Stomach (tissue), 19 donors: ENCODE data around the gene MEPE. TPM values are rescaled to one million over a fixed set of nuclear protein-coding genes. Genes with fewer than 3 reads are reported as not detected.

Experiments
- DNase-seq, 2 donors: peaks; one replicate each; pipeline versions ENCODE4 v3.0.0 to v3.0.0-alpha.2; 2013 to 2019
- H3K27ac ChIP-seq, 5 donors: fragments of 200-600 bp in 4 of 5; sonication (generic) in 4 of 5; one replicate each; pipeline ENCODE4 v1.5.1; 2013 to 2019; ENCODE audit warnings: mild to moderate bottlenecking in 1 of 5, moderate library complexity in 1 of 5
- H3K27me3 ChIP-seq, 3 donors: fragments of 200-600 bp; sonication (generic); one replicate each; pipeline ENCODE4 v1.5.1; 2017 to 2019; ENCODE audit warnings: mixed run types in 1 of 3
- H3K36me3 ChIP-seq, 4 donors: fragments of 200-600 bp; sonication (generic); 1 replicate in 3 of 4; 2 replicates in 1 of 4; pipeline ENCODE4 v1.5.1; 2016 to 2019
- H3K4me1 ChIP-seq, 4 donors: fragments of 200-600 bp; sonication (generic); one replicate each; pipeline ENCODE4 v1.5.1; 2016 to 2019
- H3K4me3 ChIP-seq, 4 donors: fragments of 200-600 bp; sonication (generic) in 3 of 4; one replicate each; pipeline ENCODE4 v1.5.1; 2016 to 2019; ENCODE audit warnings: mild to moderate bottlenecking in 1 of 4
- H3K9me3 ChIP-seq, 4 donors: fragments of 200-600 bp; sonication (generic); one replicate each; pipeline ENCODE4 v1.5.1; 2016 to 2019
- EP300 ChIP-seq: sonication (generic); formaldehyde crosslinking; IDR thresholded peaks from one replicate; pipeline ENCODE4 v1.6.1; 2017; ENCODE audit warnings: antibody characterized with exemption
- POLR2A ChIP-seq, 4 donors: fragments of 450-650 bp; IDR thresholded peaks; one replicate each; pipeline ENCODE4 v1.6.1; 2016; ENCODE audit warnings: antibody characterized with exemption in 4 of 4, control low read depth in 2 of 4, mild to moderate bottlenecking in 1 of 4, moderate library complexity in 1 of 4
- POLR2AphosphoS5 ChIP-seq, 3 donors: sonication (generic); formaldehyde crosslinking; IDR thresholded peaks; one replicate each; pipeline ENCODE4 v1.6.1; 2016; ENCODE audit warnings: antibody characterized with exemption in 3 of 3
- WGBS, 5 donors: extraction: QIAGEN DNeasy Blood & Tissue Kit in 3 of 5; methylation state at CpG; one replicate each; pipeline versions ENCODE4 v1.1.5 to v1.1.7; 2013 to 2018; 5-methylcytosine and 5-hydroxymethylcytosine counted together
- intact Hi-C: fragments of 100-400 bp; cut with DNase I; formaldehyde crosslinking; loops from one replicate; pipeline ENCODE4 v1.15.1; 2023; ENCODE audit warnings: low total_unique reads
- long read RNA-seq, 10 donors: transcript quantifications; one replicate each; lab custom pipeline, GENCODE V29; 2026
- polyA plus RNA-seq, 3 donors: library from polyadenylated mRNA; stranded (reverse); fragments of 200-250 nt; gene quantifications; one replicate each; pipeline ENCODE4 v1.2.3, GENCODE V29; 2013
- total RNA-seq, 5 donors: library from RNA; depleted of rRNA; stranded (reverse); fragments of >200 nt; gene quantifications; one replicate each; pipeline versions ENCODE4 v1.1.0 to v1.2.3, GENCODE V29; 2014 to 2016
- TF ChIP-seq, protein P1 (sequence below), 7 experiments: fragments of 450-650 bp in 4 of 7; fragments of 200-600 bp in 3 of 7; sonication (generic) in 3 of 7; IDR thresholded peaks; one replicate each; pipeline ENCODE4 v1.5.1; 2016 to 2019; ENCODE audit warnings: antibody characterized with exemption in 7 of 7, control low read depth in 2 of 7, mild to moderate bottlenecking in 1 of 7
- donor health status: healthy with polysubstance abuse.
- donor health status: Bipolar disorder and iron deficiency.
- donor health status: healthy.

Gene MEPE, protein sequence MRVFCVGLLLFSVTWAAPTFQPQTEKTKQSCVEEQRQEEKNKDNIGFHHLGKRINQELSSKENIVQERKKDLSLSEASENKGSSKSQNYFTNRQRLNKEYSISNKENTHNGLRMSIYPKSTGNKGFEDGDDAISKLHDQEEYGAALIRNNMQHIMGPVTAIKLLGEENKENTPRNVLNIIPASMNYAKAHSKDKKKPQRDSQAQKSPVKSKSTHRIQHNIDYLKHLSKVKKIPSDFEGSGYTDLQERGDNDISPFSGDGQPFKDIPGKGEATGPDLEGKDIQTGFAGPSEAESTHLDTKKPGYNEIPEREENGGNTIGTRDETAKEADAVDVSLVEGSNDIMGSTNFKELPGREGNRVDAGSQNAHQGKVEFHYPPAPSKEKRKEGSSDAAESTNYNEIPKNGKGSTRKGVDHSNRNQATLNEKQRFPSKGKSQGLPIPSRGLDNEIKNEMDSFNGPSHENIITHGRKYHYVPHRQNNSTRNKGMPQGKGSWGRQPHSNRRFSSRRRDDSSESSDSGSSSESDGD
- total RNA-seq (not detected), polyA plus RNA-seq (not detected)
- long read RNA-seq, donor 1 = 0 reads
- long read RNA-seq, donor 2 = 0 reads
- long read RNA-seq, donor 3 = 0 reads
- long read RNA-seq, donor 4 = 0 reads
- long read RNA-seq, donor 5 = 0 reads
- long read RNA-seq, donor 6 = 0 reads
- long read RNA-seq, donor 7 = 0 reads
- long read RNA-seq, donor 8 = 0 reads
- long read RNA-seq, donor 9 = 0 reads
- long read RNA-seq, donor 10 = 0 reads

DNA sequence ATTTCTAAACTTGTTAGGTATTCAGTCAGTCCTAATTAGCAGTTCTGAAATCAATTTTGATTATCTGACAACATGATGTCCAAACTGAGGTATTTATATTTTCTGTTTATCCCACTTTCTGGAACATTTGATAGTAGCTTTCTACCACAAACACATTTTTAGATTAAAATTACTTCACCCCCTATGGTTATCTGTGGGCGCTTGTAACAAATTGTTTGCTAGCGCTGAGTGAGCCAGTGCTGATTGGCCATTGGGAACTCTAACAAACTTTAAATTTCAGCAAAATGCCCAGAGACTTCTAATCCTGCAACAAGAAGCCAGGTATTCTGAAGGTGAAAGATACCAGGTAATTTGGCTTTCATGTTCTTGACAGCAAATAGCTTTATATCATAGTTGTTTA is at the start of gene MEPE:
Gene MEPE, plus strand, starts transcription at position 301 of the 400 bp plus-strand sequence. CDS start 1,746 bp downstream, outside the sequence.
- H3K4me1 ChIP-seq = no peaks in the 10 kb centered on the region
- H3K27me3 ChIP-seq = no peaks in the 10 kb centered on the region
- TF ChIP-seq POLR2A (IDR thresholded peaks at IDR 0.05) (no peak), EP300 (no peak), POLR2AphosphoS5 (IDR thresholded peaks at IDR 0.05) (no peak)
- TF ChIP-seq, protein P1, sequence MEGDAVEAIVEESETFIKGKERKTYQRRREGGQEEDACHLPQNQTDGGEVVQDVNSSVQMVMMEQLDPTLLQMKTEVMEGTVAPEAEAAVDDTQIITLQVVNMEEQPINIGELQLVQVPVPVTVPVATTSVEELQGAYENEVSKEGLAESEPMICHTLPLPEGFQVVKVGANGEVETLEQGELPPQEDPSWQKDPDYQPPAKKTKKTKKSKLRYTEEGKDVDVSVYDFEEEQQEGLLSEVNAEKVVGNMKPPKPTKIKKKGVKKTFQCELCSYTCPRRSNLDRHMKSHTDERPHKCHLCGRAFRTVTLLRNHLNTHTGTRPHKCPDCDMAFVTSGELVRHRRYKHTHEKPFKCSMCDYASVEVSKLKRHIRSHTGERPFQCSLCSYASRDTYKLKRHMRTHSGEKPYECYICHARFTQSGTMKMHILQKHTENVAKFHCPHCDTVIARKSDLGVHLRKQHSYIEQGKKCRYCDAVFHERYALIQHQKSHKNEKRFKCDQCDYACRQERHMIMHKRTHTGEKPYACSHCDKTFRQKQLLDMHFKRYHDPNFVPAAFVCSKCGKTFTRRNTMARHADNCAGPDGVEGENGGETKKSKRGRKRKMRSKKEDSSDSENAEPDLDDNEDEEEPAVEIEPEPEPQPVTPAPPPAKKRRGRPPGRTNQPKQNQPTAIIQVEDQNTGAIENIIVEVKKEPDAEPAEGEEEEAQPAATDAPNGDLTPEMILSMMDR (IDR thresholded peaks at IDR 0.05) = no peak
- no peak within 1 kb of the TSS for H3K27ac ChIP-seq
- WGBS, 5 donors = 82 to 96% (median 91%) methylated on average over 2 of the region's 2 CpGs
- no peaks in the 10 kb centered on the region for H3K36me3 ChIP-seq
- intact Hi-C loops = loop anchor here (10.0 kb wide), 1 partner anchor 148 kb away; no protein-coding TSS in a partner anchor
- H3K9me3 ChIP-seq = no peaks in the 10 kb centered on the region
- DNase-seq = no peak
- no peak within 1 kb of the TSS for H3K4me3 ChIP-seq

DNA sequence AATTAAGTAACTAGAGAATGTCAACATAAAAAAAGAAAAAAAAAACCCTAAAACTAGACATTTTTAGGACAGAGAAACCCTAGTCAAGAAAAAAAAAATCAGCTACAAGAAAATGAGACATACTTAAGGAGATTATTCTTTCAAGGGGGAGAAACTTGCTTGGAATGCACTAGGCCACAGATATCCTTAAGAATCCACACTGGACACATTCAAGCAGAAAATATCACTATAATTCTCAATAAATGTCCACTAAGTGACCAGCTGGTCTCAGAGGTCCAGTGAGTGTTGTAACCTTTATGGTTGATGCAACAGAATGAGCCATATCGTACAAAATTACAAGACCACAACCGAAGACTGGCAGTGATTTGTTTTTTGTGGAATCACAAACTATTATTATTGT is 49.0 kb upstream of the MEPE start:
- DNase-seq = no peak
- Histone ChIP-seq H3K27ac (no peak overlapping the region), H3K4me1 (no peaks in the 10 kb centered on the region), H3K9me3 (no peaks in the 10 kb centered on the region), H3K36me3 (no peaks in the 10 kb centered on the region), H3K4me3 (no peak overlapping the region), H3K27me3 (no peaks in the 10 kb centered on the region)
- TF ChIP-seq POLR2A (IDR thresholded peaks at IDR 0.05) (no peak), POLR2AphosphoS5 (IDR thresholded peaks at IDR 0.05) (no peak)
- TF ChIP-seq, protein P1 (IDR thresholded peaks at IDR 0.05) = no peak
- 87 to 97% (median 90%) methylated on average over 2 of the region's 2 CpGs for WGBS, 5 donors
- intact Hi-C loops = no loop called here

DNA sequence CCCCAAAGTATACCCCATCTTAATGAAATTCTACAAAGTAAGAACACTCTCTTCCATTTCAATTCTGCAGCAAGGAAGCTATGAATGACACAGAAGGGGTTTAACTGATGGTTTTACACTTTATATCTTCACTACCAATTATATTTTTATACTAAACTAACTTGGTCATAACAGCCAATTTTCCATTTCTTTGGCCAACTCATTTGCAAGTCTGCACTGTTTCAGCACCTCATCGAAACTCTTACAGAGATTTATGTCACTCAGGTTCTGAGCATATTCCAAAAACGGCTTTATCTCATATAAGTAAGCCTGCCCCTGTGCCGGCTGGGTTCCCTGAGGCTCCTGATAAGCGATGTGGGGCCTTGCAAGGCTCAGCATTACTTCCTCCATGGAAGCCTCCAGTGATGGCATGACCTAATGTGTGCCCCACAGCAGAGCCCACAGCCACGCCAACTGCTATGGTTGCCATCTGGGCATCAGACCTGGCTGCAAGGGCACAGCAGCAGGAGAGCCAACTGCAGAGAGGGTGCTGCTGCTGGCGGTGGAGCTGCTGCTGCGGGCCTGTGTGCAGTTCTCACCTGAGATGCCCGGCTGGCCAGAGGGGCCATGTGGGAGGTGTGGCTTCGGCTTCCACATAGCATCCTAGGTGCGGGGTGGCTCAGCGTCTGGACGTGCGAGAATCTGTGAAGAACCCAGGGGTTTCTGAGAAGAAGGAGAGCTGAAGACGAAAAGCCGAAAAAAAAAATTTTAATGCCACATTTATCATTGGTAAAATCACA is 46.8 kb upstream of the MEPE start:
- 80 to 88% (median 86%) methylated on average over 15 of the region's 15 CpGs for WGBS, 5 donors
- no peaks in the 10 kb centered on the region for H3K27me3 ChIP-seq
- H3K9me3 ChIP-seq = no peaks in the 10 kb centered on the region
- no peaks in the 10 kb centered on the region for H3K4me1 ChIP-seq
- no peak overlapping the region for H3K27ac ChIP-seq
- TF ChIP-seq POLR2AphosphoS5 (IDR thresholded peaks at IDR 0.05) = no peak
- no peak for DNase-seq
- intact Hi-C loops = no loop called here
- H3K36me3 ChIP-seq = no peaks in the 10 kb centered on the region
- no peak overlapping the region for H3K4me3 ChIP-seq

DNA sequence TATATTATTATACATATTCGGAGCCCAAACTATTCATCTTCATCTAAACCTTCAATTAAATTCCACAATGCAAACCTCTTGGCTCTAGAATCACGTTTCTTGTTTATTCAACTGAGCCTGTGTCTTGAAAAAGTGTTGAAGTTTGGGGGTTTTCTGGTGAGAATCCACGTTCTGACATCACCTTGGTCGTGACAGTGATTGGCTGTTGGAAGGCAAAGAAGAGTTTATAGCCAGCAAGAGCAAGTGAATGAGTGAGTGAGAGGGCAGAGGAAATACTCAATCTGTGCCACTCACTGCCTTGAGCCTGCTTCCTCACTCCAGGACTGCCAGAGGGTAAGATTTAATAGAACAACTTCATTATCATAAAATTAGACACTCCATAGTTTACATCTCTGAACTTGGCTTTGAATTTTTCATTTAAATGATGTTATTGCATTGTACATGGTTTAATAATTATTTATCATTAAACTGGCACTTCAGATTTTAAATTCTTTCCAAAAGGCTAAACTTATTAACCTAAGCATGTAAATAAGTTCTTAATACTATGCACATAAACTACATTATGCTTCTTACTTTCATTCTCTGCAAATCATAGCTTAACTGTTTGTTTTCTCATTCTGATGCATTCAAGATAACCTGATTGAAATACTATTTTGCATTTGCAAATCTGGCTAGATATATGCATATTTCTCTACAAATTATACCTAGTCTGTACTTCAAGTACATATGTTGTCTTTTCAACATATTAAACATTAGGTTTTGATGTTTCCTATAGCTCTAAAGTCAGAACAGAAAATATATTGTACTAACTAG is 33.3 kb upstream of the MEPE start, which contains the start of gene IBSP:
Gene IBSP, plus strand, starts transcription at position 254 of the 813 bp plus-strand sequence. CDS start 2,808 bp downstream, outside the sequence.
- WGBS, 5 donors = 38 to 48% (median 43%) methylated on average over 4 of the region's 4 CpGs
- Histone ChIP-seq H3K9me3 (no peaks in the 10 kb centered on the region), H3K27ac (no peak within 1 kb of the TSS), H3K27me3 (no peaks in the 10 kb centered on the region), H3K36me3 (no peaks in the 10 kb centered on the region), H3K4me3 (no peak within 1 kb of the TSS), H3K4me1 (no peaks in the 10 kb centered on the region)
- TF ChIP-seq EP300 (no peak), POLR2A (IDR thresholded peaks at IDR 0.05) (no peak), POLR2AphosphoS5 (IDR thresholded peaks at IDR 0.05) (no peak)
- TF ChIP-seq, protein P1 (IDR thresholded peaks at IDR 0.05) = no peak
- intact Hi-C loops = no loop called here
- no peak for DNase-seq
